NCI-H1105 (cell line): ENCODE data around the gene RMI2.
A peak's percentile ranks its signal among the peaks of the same experiment; 100 is the strongest.

ENCODE experiments used
- DNase-seq: peaks from one replicate; lab custom pipeline; 2025; lab: John Stamatoyannopoulos, UW

Gene RMI2

GRCh38 chr16:11384184-11384955, 39.1 kb downstream of the RMI2 start:
- DNase-seq: no peak

- DNase-seq: no peak
Measured at GRCh38 chr16:11384956-11385586, 39.8 kb downstream of the RMI2 start.

- no peak for DNase-seq
Measured at GRCh38 chr16:11386054-11386680, 40.9 kb downstream of the RMI2 start.

GRCh38 chr16:11386791-11387546, 41.7 kb downstream of the RMI2 start:
- no peak for DNase-seq

GRCh38 chr16:11389083-11389482, 43.8 kb downstream of the RMI2 start:
- DNase-seq: no peak

- no peak for DNase-seq
Measured at GRCh38 chr16:11389631-11390565, 44.6 kb downstream of the RMI2 start.

GRCh38 chr16:11390573-11391495, 45.6 kb downstream of the RMI2 start:
- peak; percentile 61 for DNase-seq

- peak; percentile 88 for DNase-seq
Measured at GRCh38 chr16:11391576-11391975, 46.3 kb downstream of the RMI2 start.

- no peak for DNase-seq
Measured at GRCh38 chr16:11392041-11392581, 46.9 kb downstream of the RMI2 start.

GRCh38 chr16:11393366-11393765, 48.1 kb downstream of the RMI2 start:
- DNase-seq: no peak

- DNase-seq: no peak
Measured at GRCh38 chr16:11393861-11394592, 48.8 kb downstream of the RMI2 start.

GRCh38 chr16:11394593-11394960, 49.3 kb downstream of the RMI2 start:
- no peak for DNase-seq

GRCh38 chr16:11395008-11395948, 50.0 kb downstream of the RMI2 start:
- DNase-seq: no peak

- DNase-seq: no peak
Measured at GRCh38 chr16:11395949-11396240, 50.6 kb downstream of the RMI2 start.

GRCh38 chr16:11396241-11397048, 51.2 kb downstream of the RMI2 start:
- DNase-seq: peak; percentile 53

GRCh38 chr16:11398136-11398535, 52.9 kb downstream of the RMI2 start:
- no peak for DNase-seq

- no peak for DNase-seq
Measured at GRCh38 chr16:11398851-11399250, 53.6 kb downstream of the RMI2 start.
